HG03108 (cell line): Measurements from ENCODE around the gene EFNA2.
"Not testable (repeated sequence)": the region's sequence is repeated elsewhere in the genome, so short reads cannot be mapped to it uniquely, and the experiment has no call there.

ENCODE experiments used
- ATAC-seq: cut with Tn5 transposase; IDR thresholded peaks from one replicate; pipeline ENCODE4 v1.9.1; 2021; ENCODE audit warnings: moderate library complexity; ENCODE audit not compliant: unreplicated experiment

EFNA2 gene

GRCh38 chr19:1315470-1316166 lies 29.9 kb downstream of the EFNA2 start:
- no peak for ATAC-seq

- no peak for ATAC-seq
These were observed 30.8 kb downstream of the EFNA2 start for GRCh38 chr19:1316466-1316865.

- no peak for ATAC-seq
These were observed 31.8 kb downstream of the EFNA2 start for GRCh38 chr19:1317274-1318003.

GRCh38 chr19:1318678-1319471 lies 33.2 kb downstream of the EFNA2 start:
- ATAC-seq, result no peak

GRCh38 chr19:1320282-1320650 lies 34.6 kb downstream of the EFNA2 start:
- not testable (repeated sequence) for ATAC-seq

- no peak for ATAC-seq
These were observed 35.9 kb downstream of the EFNA2 start for GRCh38 chr19:1321539-1321938.

GRCh38 chr19:1322198-1322981 lies 36.7 kb downstream of the EFNA2 start:
- ATAC-seq, result no peak

GRCh38 chr19:1324249-1324805 lies 38.7 kb downstream of the EFNA2 start:
- no peak for ATAC-seq

GRCh38 chr19:1324806-1325567 lies 39.3 kb downstream of the EFNA2 start:
- no peak for ATAC-seq

GRCh38 chr19:1325568-1326294 lies 40.1 kb downstream of the EFNA2 start:
- no peak for ATAC-seq

- no peak for ATAC-seq
These were observed 41.5 kb downstream of the EFNA2 start for GRCh38 chr19:1327125-1327524.

GRCh38 chr19:1332208-1332607 lies 46.5 kb downstream of the EFNA2 start:
- ATAC-seq, result not testable (repeated sequence)

GRCh38 chr19:1336079-1336684 lies 50.5 kb downstream of the EFNA2 start:
- no peak for ATAC-seq

- ATAC-seq, result no peak
These were observed 55.2 kb downstream of the EFNA2 start for GRCh38 chr19:1340681-1341469.

- ATAC-seq, result no peak
These were observed 57.4 kb downstream of the EFNA2 start for GRCh38 chr19:1343041-1343440.

GRCh38 chr19:1349211-1349610 lies 63.5 kb downstream of the EFNA2 start:
- no peak for ATAC-seq

- no peak for ATAC-seq
These were observed 65.2 kb downstream of the EFNA2 start for GRCh38 chr19:1350867-1351266.
